ENCODE measurements around the gene MAPK1.
"Not testable (repeated sequence)": the region's sequence is repeated elsewhere in the genome, so short reads cannot be mapped to it uniquely, and the experiment has no call there.

Gene MAPK1

DNA sequence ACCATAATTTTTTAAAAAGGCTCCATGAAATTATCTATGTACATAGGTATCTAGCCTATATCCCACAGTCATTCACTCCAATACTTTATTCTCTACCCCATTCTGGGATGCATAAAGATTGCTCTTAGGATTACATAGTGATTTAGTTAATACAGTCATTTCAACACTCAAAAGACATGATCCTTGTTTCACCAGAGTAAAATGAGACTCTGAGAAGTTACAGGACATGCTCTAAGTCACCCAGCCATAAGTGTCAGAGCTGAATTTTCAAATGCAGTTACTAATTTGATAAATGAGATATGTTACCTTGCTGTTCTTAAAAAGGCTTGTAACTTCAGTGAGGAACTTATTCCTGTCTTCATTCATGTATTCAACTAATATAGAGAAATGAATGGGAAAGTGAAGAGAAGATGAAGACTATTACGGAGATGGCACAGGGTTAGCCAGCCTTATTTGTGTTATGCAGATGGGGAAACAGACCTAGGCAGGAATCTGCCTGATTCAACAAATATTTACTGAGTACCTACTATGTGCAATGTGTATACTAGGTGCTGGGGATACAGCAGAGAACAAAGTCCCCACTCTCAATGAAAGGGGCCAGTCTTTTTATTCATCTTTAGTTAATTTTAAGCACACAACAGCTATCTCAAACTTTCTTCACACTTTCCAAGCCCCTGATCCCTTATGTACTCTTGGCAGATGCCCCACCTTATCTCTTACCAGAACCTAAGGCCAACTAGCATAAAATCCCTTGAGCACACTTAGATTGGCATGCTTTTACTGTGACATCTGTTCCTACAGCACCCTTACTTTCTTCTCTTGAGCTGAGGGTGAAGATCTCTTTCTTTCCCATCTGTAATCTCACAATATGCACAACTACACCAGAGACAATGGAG lies 21.6 kb downstream of the MAPK1 start:
- DNase-seq (ENCODE audit: low read depth) = no peak

DNA sequence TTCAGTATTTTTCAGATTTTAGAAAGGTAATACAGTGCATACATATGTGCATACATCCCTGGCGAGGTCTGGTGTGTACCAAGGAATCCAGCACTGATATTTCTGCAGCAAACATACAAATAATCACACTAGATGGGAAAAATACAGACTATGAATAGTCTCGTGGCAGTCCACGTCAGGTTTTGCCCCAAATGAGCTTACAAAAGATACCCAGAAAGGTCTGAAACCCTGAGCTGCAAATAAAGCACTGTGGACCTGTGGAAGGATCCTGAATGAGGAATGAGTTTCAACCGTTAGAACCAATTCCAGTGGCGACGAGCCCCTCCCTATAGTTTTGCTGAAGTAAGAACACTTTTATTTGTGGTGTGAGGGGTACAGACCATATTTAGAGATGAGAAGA lies 24.5 kb downstream of the MAPK1 start:
- DNase-seq (ENCODE audit: low read depth) = no peak

DNA sequence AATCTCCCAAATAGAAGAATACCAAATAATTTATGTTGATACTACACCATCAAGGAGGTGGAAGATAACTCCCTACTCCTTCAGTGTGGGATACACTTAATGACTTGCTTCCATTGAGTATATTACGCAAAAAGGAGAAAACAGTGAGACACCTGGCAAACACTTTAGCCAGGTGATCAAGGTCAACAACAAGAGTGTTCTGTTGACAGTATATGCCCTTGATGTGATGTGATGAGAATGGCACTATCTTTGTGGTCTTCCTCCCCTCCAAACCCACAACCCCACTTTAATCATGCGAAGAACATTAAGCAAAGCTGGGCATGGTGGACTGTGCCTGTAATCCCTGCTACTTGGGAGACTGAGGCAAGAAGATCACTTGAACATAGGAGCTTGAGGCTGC lies 26.0 kb downstream of the MAPK1 start:
- DNase-seq (ENCODE audit: low read depth) = no peak

DNA sequence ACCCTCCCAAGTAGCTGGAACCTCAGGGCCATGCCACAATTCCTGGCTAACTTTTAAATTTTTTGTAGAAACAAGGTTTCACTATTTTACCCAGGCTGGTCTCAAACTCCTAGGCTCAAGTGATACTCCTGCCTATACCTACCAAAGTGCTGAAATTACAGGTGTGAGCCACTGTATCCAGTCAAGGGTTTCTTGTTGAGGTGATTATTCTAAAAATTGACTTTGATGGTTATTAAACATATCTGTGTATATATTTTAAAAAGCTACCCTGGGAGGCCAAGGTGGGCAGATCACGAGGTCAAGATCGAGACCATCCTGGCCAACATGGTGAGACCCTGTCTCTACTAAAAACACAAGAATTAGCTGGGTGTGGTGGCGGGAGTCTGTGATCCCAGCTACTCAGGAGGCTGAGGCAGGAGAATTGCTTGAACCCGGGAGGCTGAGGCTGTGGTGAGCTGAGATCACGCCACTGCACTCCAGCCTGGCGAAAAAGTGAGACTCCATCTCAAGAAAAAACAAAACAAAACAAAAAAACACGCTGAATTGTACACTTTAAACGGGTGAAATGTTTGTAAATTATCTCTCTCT lies 27.1 kb downstream of the MAPK1 start:
- no peak for DNase-seq (ENCODE audit: low read depth)

DNA sequence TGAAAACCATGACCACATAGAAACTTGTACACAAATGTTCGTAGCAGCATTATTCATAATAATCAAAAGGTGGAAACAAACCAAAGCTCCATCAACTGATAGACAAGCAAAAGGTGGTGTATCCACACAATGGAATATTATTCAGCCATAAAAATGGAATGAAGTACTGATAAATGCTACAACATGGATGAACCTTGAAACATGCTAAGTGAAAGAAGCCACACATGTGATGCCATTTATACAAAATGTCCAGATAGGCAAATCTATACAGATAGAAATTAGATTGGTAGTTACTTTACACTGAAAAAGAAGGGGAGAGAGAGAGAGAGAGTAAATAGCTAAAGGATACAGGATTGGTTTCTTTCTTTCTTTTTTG lies 27.7 kb downstream of the MAPK1 start:
- no peak for DNase-seq (ENCODE audit: low read depth)

DNA sequence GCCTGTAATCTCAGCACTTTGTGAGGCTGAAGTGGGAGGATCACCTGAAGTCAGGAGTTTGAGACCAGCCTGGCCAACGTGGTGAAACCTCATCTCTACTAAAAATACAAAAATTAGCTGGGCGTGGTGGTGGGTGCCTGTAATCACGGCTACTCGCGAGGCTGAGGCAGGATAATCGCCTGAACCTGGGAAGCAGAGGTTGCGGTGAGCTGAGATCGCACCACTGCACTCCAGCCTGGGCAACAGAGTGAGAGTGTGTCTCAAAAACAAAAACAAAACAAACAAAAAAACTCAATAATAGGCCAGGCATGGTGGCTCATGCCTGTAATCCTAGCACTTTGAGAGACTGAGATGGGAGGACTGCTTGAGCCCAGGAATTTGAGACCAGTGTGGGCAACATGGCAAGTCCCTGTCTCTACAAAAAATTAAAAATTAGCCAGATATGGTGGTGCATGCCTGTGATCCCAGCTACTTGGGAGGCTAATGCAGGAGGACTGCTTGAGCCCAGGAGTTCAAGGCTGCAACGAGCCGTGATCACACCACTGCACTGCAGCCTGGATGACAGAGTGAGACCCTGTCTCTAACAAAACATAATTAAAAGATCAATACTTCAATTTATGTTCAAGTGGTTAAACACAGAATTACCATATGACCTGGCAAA lies 28.2 kb downstream of the MAPK1 start:
- not testable (repeated sequence) for DNase-seq (ENCODE audit: low read depth)

DNA sequence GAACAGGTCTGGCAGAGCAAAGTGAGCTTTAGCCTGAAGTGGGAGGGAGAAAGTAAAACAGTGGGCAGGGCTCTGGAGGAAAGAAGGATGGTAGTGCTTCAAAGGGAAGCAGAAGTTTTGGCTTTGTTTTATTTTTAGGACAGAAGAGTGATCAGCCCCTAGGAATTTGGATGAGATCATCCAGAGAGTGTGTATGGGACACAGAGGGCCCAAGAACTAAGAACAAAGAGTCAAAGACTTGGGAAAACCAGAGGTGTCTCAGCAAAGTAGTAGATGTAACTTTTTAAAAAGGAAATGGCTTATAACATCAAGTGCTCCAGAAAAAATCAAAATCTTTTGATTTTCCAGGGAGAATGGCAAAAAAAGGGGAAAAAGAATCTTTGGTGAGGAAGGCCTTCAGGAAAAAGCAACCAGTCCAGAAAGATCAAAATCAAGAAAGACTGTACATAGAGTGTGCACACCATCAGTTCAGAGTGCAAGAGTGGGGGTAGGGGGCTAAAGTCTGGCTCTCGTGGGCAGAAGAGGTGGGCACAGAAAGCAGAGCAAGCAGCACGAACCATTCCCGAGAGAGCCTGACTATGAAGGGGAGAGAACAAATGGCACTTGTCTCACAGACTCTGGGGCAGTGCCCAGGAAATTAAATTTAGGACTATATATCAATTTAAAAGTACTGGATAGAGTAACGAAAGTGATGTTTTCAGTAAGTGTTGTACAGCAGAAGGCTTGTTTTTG lies 30.0 kb downstream of the MAPK1 start:
- peak; percentile 82 for DNase-seq (ENCODE audit: low read depth)

DNA sequence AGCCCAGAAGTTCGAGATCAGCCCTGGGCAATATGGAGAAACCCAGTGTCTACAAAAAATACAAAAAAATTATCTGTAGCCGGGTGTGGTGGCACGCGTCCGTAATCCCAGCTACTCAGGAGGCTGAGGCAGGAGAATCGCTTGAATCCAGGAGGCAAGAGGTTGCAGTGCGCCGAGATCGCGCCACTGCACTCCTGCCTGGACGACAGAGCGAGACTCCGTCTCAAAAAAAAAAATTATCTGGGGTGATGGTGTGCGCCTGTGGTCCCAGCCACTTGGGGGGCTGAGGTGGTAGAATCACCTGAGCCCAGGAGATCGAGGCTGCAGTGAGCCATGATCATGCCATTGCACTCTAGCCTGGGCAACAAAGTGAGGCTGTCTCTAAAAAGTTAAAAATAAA lies 31.0 kb downstream of the MAPK1 start:
- DNase-seq (ENCODE audit: low read depth) = not testable (repeated sequence)

DNA sequence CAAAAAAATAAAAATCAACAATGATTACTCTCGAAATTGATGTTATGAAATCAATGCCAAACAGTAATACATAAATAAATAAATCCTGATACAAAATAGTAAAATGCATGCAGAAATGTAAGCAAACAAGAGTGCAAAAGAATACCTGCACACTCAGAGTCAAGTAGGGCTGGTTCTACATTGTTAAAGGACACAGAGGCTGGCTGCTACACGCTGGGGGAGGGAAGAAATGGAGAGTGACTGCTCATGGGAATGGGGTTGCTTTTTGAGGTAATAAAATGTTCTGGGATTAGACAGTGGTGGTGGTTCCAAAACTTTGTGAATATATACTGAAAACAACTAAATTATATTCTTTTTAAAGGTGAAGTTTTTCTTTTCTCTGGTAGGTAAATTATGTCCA lies 32.1 kb downstream of the MAPK1 start:
- no peak for DNase-seq (ENCODE audit: low read depth)

DNA sequence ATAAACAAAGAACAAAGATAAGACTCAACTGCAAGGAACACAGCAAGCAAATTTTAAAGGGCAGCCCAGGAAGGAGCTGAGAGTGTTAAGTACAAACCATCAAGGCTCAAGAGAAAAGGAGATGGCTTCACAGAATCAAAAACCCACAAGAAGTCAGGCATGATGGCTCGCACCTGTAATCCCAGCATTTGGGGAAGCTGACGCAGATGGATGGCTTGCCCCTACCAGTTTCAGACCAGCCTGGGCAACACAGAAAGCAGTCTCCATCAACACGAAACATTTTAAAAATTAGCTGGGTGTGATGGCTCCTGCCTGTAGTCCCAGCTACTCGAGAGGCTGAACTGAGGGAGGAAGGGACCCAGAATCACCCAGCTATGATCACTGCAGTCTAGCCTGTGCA lies 32.6 kb downstream of the MAPK1 start:
- no peak for DNase-seq (ENCODE audit: low read depth)

DNA sequence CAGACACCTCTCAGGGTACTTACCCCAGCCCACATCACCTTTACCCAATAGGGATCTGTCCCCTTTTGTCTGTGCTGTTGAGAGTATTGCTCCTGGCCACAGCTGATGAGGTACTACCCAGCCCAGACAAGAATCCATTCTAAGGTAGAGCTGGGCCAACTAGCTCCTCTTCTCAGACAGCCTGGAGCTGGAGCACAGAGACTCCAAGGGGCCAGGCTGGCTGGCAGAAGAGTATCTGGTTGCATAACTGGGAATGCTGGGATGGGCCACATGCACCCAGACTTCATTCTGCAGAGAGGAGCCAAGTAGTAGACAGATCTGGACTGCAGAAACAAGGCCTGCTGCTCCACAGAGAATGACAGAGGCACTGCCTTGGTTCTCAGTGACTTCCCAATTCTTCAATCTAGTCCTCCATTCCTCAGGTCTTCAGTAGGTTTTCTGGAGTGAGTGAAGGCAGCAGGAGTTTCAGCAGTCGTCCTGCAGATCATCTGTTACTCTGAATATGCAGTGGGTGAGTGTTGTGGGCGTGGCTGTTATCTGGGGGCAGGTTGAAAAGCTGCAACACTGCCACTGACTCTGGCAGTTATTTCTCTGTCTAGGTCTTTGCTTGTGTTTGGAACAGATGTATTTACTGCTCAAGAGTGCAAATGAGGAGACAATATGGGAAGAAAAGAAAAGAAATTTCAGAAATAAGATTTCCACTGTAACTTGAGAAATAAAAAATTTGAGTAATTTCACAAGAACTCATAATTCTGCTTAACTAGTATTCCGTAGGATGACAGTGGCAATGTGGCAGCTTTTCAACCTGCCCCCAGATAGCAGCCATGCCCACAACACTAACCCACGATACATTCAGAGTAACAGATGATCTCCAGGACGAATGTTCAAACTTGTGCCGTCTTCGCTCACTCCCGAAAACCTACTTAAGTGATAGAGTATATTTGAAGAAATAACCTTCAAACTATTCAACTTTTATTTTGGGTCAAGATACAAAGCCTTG lies 34.9 kb downstream of the MAPK1 start:
- DNase-seq (ENCODE audit: low read depth) = no peak

DNA sequence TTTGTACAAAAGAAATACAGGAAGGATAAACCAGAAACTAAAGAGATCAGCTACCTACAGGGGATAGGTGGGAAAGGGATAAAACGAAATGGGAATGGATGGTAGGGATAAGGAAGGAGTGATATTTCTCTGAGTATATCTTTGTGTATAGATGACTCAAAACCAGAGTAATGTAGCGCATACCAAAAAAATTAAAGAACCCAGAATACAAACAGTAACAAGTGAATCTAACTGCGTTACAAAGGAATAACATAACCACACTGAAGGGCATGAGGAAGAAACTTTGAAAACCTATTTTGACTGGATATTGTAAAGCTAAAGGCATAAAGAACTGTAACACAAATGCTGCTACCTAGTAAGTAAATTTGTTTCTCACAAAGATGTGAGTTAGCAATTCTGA lies 37.9 kb downstream of the MAPK1 start:
- DNase-seq (ENCODE audit: low read depth) = peak; percentile 20

DNA sequence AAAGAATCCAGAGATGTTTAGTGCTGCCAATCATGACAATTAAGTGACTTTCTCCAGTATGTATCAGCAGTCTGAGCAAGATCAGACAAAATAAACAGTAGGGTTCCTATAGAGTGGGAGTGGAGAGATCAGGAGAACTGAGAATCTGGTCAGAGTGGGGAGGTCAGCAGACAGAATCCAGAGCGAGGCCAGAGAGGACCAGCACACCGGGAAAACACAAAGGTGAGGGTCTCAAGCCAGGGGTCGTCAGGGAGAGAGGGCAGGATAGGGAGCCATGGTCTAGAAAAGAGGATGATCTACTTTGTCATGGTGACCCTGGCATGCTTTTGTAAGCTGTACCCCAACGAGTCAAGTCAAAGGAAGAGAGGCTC lies 39.2 kb downstream of the MAPK1 start:
- DNase-seq (ENCODE audit: low read depth) = no peak

DNA sequence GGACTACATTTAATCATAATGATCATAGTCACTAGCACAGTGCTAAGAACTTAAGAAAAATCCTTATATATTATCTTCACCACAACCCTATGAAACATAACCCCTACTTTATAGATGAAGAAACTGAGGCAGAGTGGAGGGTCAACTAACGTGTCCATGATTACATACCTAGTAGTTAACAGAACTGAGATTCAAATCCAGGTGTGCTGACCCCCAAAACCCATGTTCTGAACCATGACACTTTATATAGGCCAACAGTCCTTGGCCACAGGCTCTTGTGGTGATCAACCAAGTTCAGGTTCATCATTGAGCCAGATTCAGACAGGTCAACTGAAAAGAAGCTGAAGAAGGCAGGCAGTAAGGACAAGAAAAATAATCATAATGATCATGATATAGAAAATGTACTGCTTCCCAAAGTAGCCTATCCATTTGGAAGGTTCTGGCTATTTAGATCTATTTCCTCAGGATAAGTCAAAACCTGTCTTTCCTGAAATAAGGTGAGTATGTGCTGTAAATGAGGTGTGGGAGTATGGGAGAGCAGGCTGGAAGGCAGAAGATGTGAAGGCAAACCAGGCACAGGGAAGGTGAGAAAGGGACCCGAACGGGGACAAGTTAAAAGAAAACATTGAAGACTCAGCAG lies 39.7 kb downstream of the MAPK1 start:
- DNase-seq (ENCODE audit: low read depth) = no peak

DNA sequence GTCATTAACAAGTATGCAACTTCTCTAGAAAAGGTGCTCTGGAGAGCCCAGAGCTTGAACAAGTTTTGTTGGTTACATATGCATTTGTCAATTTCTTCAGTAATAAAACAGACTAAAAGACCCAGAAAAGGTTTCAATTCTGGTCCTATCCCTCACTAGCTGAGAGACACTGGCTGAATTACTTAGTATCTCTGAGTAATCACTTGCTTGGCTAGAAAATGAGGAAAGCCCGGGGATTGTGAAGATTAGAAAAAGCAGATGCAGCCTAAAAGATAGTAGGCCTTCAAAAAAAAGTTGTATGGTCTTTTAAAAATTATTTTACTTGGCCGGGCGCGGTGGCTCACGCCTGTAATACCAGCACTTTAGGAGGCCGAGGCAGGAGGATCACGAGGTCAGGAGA lies 41.2 kb downstream of the MAPK1 start:
- DNase-seq (ENCODE audit: low read depth) = no peak

DNA sequence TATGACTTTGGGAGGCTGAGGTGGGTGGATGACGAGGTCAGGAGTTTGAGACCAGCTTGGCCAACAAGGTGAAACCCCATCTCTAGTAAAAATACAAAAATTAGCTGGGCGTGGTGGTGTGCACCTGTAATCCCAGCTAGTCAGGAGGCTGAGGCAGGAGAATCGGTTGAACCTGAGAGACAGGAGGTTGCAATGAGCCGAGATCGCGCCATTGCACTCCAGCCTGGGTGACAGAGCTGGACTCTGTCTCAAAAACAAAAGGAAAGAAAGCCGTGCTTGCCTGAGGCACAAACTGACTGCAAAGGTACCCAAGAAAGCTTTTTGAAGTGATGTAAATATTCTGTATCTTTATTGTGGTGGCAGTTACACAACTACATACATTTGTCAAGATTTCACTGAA lies 42.5 kb downstream of the MAPK1 start:
- DNase-seq (ENCODE audit: low read depth) = not testable (repeated sequence)

DNA sequence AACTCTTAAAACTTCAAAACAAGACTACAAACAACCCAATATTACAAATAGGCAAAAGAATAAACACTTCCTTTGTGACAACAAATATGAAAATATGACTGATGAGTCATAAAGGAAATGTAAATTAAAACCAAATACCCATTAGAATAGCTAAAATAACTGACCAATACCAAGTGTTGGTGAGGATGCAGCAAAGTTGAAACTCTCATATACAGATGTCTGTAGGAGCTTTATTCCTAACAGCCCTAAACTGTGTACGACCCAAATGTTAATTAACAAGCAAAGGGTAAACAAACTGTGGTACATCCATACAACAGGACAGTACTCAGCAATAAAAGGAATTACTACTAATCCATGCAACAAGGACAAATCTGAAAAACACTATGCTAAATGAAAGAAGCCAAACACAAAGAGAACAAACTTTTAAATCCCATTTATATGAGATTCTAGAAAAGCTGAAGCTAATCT lies 43.0 kb downstream of the MAPK1 start:
- no peak for DNase-seq (ENCODE audit: low read depth)

DNA sequence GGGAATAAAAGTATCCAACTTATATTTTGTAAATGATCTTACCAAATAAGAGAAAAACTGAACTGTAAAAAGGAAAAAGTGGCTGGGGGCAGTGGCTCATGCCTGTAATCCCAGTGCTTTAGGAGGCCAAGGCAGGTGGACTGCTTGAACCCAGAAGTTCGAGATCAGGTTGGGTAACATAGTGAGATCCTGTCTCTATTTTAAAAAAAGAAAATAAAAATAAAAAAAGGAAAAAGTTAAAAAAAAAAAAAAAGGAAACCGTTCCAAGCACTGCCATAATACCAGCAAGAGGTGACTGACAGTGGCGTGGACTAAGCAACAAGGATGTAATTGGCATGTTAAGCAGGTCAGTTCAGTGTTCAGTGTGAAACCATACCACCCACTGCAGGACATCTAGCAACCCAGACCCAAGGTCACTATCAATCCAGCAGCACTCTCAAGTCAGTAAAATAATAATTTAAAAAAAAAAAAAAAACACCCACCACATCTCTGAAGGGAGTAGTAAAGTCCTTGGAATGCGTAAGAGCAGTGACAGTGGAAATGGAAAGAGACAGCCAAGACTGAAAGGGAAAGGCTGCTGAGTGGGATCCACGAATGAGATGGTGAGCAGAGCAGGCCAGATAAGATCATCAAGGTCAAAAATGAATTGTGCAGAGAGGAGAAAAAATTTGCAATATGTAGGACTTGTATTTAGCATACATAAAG lies 43.6 kb downstream of the MAPK1 start:
- peak; percentile 45 for DNase-seq (ENCODE audit: low read depth)

DNA sequence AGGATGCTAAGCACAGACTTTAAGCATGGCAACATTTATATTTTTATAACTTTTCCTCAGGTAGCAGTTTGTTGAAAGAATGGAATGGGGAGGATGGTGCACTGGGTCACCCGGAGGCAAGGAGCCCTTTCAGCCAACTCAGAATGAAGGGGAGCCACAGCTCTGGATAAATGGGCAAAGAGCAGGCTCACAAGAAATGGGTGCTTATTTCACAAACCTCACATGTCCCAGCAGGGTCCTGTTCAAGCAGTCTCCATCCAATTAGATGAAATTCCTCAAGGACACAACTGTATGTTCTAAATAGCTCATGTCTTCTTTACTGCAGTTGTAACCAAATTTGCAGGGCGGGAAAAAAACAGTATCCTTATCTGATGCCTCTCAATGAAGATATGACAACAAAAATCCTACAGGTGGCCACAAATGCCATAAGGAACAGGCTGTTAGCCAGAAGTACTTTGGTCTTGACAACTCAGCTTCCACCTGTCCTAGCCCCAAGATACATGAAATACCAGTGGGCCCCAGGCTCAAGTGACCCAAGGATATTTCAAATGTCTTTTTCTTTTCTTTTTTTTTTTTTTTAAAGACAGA lies 48.2 kb downstream of the MAPK1 start:
- no peak for DNase-seq (ENCODE audit: low read depth)
